ENCODE results near the gene DVL1.

DVL1 gene

DNA sequence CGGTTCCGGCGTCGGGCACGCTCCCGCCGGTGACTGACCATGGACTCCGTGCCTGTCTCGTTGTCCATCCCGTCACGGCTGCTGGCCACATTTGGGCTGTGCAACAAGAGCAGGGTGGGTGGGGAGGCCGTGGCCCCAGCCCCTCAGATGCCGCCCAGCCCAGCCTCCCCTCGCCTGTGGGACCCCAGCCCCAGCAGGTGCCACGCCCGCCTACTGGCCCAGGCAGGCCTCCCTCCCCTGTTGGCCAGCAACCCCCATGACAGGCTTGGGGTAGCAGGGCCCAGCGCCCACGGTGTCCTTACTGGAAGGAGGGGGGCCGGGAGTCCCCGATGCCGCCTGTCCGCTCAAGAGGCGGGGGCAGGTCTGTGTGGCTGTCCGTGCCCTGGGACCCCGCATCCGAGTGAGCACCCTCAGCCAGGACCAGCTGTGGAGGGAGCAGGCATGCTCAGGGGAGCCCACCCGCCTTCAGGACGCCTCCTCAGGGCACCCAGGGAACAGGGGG is 7.1 kb downstream of the DVL1 start:
- H3K4me3 ChIP-seq (replicated peaks; ENCODE audit: low read depth, low read length), result no peak overlapping the region
- peaks cover 4% of the 10 kb centered on the region; the same call in 1 of the 2 replicates for H3K36me3 ChIP-seq (ENCODE audit: control insufficient read depth, insufficient read depth, low read length)
- no peak for DNase-seq (ENCODE audit: extremely low read depth, insufficient read length)
- TF ChIP-seq, protein P1, sequence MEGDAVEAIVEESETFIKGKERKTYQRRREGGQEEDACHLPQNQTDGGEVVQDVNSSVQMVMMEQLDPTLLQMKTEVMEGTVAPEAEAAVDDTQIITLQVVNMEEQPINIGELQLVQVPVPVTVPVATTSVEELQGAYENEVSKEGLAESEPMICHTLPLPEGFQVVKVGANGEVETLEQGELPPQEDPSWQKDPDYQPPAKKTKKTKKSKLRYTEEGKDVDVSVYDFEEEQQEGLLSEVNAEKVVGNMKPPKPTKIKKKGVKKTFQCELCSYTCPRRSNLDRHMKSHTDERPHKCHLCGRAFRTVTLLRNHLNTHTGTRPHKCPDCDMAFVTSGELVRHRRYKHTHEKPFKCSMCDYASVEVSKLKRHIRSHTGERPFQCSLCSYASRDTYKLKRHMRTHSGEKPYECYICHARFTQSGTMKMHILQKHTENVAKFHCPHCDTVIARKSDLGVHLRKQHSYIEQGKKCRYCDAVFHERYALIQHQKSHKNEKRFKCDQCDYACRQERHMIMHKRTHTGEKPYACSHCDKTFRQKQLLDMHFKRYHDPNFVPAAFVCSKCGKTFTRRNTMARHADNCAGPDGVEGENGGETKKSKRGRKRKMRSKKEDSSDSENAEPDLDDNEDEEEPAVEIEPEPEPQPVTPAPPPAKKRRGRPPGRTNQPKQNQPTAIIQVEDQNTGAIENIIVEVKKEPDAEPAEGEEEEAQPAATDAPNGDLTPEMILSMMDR (IDR thresholded peaks at IDR 0.05; ENCODE audit: insufficient read depth, low read length, poor library complexity, severe bottlenecking), result no peak
- H3K27me3 ChIP-seq (replicated peaks; ENCODE audit: control insufficient read depth, insufficient read depth, low read length), result no peaks in the 10 kb centered on the region

DNA sequence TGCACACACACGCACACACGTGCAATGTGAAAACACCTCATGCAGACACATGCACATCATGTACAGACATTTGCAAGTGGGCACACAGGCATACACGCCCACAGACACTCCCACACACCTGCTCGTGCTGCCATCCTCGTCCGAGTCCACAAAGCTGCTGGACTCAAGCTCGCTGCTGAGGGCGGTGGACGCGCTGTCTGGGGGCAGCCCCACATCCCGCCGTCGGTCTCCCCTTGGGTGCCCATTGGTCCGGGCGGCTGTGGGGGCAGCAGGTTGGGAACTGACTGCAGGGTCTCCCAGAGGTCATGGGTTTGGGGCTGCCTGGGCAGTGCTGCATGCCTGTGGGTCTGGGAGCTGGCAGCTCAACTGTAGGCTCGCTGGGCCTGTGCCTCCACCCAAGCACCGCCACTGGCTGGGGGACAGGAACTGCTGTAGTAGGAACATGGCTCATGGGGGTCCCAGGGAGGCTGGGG is 7.6 kb downstream of the DVL1 start:
- Histone ChIP-seq H3K27me3 (replicated peaks; ENCODE audit: control insufficient read depth, insufficient read depth, low read length) (no peaks in the 10 kb centered on the region), H3K36me3 (ENCODE audit: control insufficient read depth, insufficient read depth, low read length) (peaks cover 4% of the 10 kb centered on the region; the same call in 1 of the 2 replicates), H3K4me3 (replicated peaks; ENCODE audit: low read depth, low read length) (no peak overlapping the region)
- DNase-seq (ENCODE audit: extremely low read depth, insufficient read length), result no peak
- TF ChIP-seq, protein P1 (IDR thresholded peaks at IDR 0.05; ENCODE audit: insufficient read depth, low read length, poor library complexity, severe bottlenecking), result no peak

DNA sequence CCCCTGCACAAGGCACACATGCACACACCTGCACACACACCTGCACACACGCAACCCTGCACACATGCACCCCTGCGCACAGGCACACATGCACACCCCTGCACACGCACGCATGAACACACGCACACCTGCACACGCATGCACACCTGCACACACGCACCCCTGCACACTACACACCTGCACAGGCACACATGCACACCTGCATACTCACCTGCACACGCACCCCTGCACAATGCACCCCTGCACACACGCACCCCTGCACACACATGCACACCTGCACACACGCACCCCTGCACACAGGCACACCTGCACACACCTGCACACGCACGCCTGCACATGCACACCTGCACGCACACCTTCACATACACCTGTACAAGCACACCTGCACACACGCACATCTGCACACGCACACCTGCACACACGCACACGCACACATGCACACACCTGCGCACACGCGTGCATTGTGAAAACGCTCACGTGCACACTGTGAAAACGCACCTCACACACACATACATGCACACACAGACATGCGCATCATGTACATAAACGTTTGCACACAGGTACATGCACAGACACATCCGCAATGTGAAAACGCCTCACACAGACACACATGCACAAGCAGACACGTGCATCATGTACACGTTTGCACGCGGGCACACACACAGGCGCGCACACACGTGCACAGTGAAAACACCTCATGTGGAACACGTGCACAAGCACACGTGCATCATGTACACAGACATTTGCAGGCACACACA is 8.2 kb downstream of the DVL1 start:
- Histone ChIP-seq H3K36me3 (ENCODE audit: control insufficient read depth, insufficient read depth, low read length) (peaks cover 4% of the 10 kb centered on the region; the same call in 1 of the 2 replicates), H3K27me3 (replicated peaks; ENCODE audit: control insufficient read depth, insufficient read depth, low read length) (no peaks in the 10 kb centered on the region), H3K4me3 (replicated peaks; ENCODE audit: low read depth, low read length) (no peak overlapping the region)
- DNase-seq (ENCODE audit: extremely low read depth, insufficient read length), result no peak
- TF ChIP-seq, protein P1 (IDR thresholded peaks at IDR 0.05; ENCODE audit: insufficient read depth, low read length, poor library complexity, severe bottlenecking), result no peak

DNA sequence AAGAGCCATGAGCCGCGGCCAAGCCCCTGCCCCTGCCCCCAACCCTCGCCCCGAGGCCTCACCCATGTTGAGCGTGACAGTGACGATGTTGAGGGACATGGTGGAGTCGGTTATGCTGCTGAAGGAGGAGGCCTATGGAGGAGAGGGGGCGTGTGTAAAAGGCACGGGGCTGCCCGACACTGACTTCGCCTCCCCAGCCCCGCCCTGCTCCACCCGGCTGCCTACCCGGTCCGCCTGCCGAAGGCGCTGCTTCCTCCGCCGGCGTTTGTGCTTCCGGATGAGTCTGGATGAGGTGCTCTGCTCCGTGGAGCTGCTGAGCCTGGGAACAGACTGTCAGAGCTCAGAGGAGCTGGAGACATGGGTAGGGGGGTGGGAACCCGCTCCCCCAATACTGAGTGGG is 9.0 kb downstream of the DVL1 start:
- TF ChIP-seq, protein P1 (IDR thresholded peaks at IDR 0.05; ENCODE audit: insufficient read depth, low read length, poor library complexity, severe bottlenecking), result no peak
- no peak overlapping the region for H3K4me3 ChIP-seq (replicated peaks; ENCODE audit: low read depth, low read length)
- DNase-seq (ENCODE audit: extremely low read depth, insufficient read length), result no peak
- no peaks in the 10 kb centered on the region for H3K27me3 ChIP-seq (replicated peaks; ENCODE audit: control insufficient read depth, insufficient read depth, low read length)
- H3K36me3 ChIP-seq (ENCODE audit: control insufficient read depth, insufficient read depth, low read length), result peaks cover 4% of the 10 kb centered on the region

DNA sequence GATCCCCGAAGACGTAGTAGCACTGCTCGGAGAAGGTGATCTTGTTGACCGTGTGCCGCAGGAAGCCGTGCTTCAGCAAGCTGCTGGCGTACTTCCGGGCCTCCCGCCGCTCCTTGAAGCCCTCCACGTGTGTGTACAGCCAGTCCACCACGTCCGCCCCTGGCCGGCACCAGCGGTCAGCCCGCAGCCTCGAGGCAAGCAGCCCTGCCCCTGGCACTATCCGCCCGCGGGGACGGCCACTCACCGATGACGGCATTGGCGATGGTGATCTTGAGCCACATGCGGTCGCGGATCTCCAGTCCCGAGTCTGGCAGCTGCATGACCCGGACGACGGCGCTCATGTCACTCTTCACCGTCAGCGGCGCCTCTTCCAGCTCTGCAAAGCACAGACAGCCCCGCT is 10.9 kb downstream of the DVL1 start:
- H3K27me3 ChIP-seq (replicated peaks; ENCODE audit: control insufficient read depth, insufficient read depth, low read length), result no peaks in the 10 kb centered on the region
- H3K4me3 ChIP-seq (replicated peaks; ENCODE audit: low read depth, low read length), result no peak overlapping the region
- H3K36me3 ChIP-seq (ENCODE audit: control insufficient read depth, insufficient read depth, low read length), result peaks cover 4% of the 10 kb centered on the region
- DNase-seq (ENCODE audit: extremely low read depth, insufficient read length), result no peak
- TF ChIP-seq, protein P1 (IDR thresholded peaks at IDR 0.05; ENCODE audit: insufficient read depth, low read length, poor library complexity, severe bottlenecking), result no peak
